ENCODE results near the gene SCGB1C2. TPM values are rescaled to one million over a fixed set of nuclear protein-coding genes. Genes with fewer than 3 reads are reported as not detected.

Gene SCGB1C2
- total and polyA plus RNA-seq, 2 donors (not counting 3 experiments of a cell fraction or from before 2014, with no cell fraction given): not detected

DNA sequence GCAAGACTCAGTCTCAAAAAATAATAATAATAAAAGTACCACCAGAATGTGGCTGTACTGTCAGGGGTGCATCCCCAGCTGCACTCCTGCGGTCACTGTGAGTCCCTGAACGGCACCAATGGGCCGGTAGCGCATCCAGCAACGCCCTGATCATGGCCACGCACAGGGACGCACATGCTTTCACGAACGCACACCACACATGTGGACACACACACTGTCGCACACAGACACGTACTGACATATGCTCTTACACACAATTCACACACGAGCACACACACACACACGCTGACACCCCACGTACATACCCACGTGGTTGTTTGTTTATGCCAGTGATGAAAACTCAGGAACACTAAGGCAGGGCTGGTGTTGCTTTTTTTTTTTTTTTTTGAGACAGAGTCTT lies 22.2 kb downstream of the SCGB1C2 start:
- no peak overlapping the region for H3K4me2 ChIP-seq (ENCODE audit: insufficient read depth, low read length)
- H3K27me3 ChIP-seq (ENCODE audit: control insufficient read depth in 2 of 2, insufficient read depth in 2 of 2, low read length in 2 of 2): no peaks in the 10 kb centered on the region
- no TSS peak for BruUV-seq (replicated peaks)
- no peak for FAIRE-seq
- H2AFZ ChIP-seq (ENCODE audit: low read depth, low read length): no peak overlapping the region
- DNase-seq (ENCODE audit: low read depth, low spot score): no peak
- no peaks in the 10 kb centered on the region for H3K4me1 ChIP-seq (ENCODE audit: control insufficient read depth, extremely low read depth, insufficient read depth, low read length)
- no peaks in the 10 kb centered on the region for H3K9me3 ChIP-seq (replicated peaks; ENCODE audit: control insufficient read depth, insufficient read depth, low read length)
- H3K79me2 ChIP-seq (ENCODE audit: control insufficient read depth, insufficient read depth, low read length): no peaks in the 10 kb centered on the region
- no peak for TF ChIP-seq EZH2 (IDR thresholded peaks at IDR 0.05; ENCODE audit: borderline replicate concordance, low read depth, low read length, severe bottlenecking)
- no peak for TF ChIP-seq MYC (IDR thresholded peaks at IDR 0.05; ENCODE audit: low read depth, low read length)
- TF ChIP-seq, protein P1, sequence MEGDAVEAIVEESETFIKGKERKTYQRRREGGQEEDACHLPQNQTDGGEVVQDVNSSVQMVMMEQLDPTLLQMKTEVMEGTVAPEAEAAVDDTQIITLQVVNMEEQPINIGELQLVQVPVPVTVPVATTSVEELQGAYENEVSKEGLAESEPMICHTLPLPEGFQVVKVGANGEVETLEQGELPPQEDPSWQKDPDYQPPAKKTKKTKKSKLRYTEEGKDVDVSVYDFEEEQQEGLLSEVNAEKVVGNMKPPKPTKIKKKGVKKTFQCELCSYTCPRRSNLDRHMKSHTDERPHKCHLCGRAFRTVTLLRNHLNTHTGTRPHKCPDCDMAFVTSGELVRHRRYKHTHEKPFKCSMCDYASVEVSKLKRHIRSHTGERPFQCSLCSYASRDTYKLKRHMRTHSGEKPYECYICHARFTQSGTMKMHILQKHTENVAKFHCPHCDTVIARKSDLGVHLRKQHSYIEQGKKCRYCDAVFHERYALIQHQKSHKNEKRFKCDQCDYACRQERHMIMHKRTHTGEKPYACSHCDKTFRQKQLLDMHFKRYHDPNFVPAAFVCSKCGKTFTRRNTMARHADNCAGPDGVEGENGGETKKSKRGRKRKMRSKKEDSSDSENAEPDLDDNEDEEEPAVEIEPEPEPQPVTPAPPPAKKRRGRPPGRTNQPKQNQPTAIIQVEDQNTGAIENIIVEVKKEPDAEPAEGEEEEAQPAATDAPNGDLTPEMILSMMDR (IDR thresholded peaks at IDR 0.05; ENCODE audit: extremely low read depth in 1 of 2, insufficient read depth in 1 of 2, low read depth in 1 of 2, low read length in 2 of 2): no peak
- no peak for TF ChIP-seq FOS (IDR thresholded peaks at IDR 0.05; ENCODE audit: borderline replicate concordance, insufficient read depth, low read length)
- TF ChIP-seq, protein P2, sequence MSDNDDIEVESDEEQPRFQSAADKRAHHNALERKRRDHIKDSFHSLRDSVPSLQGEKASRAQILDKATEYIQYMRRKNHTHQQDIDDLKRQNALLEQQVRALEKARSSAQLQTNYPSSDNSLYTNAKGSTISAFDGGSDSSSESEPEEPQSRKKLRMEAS (IDR thresholded peaks at IDR 0.05; ENCODE audit: insufficient read depth, insufficient read length): no peak
- no peak for TF ChIP-seq POLR2A (IDR thresholded peaks at IDR 0.05; ENCODE audit: low read depth, low read length)
- TF ChIP-seq JUN (IDR thresholded peaks at IDR 0.05; ENCODE audit: borderline replicate concordance, insufficient read depth, insufficient read length, low read depth): no peak
- TF ChIP-seq POLR2AphosphoS5 (IDR thresholded peaks at IDR 0.05; ENCODE audit: insufficient read depth, low read depth, low read length): no peak
- no peak for TF ChIP-seq GATA2 (IDR thresholded peaks at IDR 0.05; ENCODE audit: insufficient read depth, insufficient read length, low read depth, low read length)
- ChIA-PET POLR2A (no interaction called here), CTCF (no interaction called here)
- no peaks in the 10 kb centered on the region for H3K36me3 ChIP-seq (ENCODE audit: control insufficient read depth in 2 of 2, extremely low read depth in 1 of 2, insufficient read depth in 2 of 2, low read length in 2 of 2)
- no peaks in the 10 kb centered on the region for H4K20me1 ChIP-seq (replicated peaks; ENCODE audit: control insufficient read depth, extremely low read depth, insufficient read depth, low read length)
- H3K4me3 ChIP-seq (replicated peaks in 1 of 3; ENCODE audit: insufficient read depth in 1 of 3, low read depth in 1 of 3, low read length in 3 of 3): no peak overlapping the region
- intact Hi-C loops (cut with micrococcal nuclease) (no loop called here), dilution Hi-C loops (cut with MboI; ENCODE audit: extremely low pct_ligation_motif_present, low sequenced_read_pairs) (no loop called here)
- no peak overlapping the region for H3K9ac ChIP-seq (replicated peaks; ENCODE audit: extremely low read depth, insufficient read depth, low read length)
- no peaks in the 10 kb centered on the region for H3K9me1 ChIP-seq (replicated peaks; ENCODE audit: control insufficient read depth, extremely low read depth, insufficient read depth, low read length)
- no peak overlapping the region for H3K27ac ChIP-seq (ENCODE audit: insufficient read depth, low read depth, low read length)
